GM18909 (cell line): ENCODE data around the gene RUFY3.

ENCODE experiments used
- ATAC-seq: cut with Tn5 transposase; IDR thresholded peaks from one replicate; pipeline ENCODE4 v1.9.1; 2021; ENCODE audit warnings: mild to moderate bottlenecking; ENCODE audit not compliant: unreplicated experiment, poor library complexity

The RUFY3 gene

DNA sequence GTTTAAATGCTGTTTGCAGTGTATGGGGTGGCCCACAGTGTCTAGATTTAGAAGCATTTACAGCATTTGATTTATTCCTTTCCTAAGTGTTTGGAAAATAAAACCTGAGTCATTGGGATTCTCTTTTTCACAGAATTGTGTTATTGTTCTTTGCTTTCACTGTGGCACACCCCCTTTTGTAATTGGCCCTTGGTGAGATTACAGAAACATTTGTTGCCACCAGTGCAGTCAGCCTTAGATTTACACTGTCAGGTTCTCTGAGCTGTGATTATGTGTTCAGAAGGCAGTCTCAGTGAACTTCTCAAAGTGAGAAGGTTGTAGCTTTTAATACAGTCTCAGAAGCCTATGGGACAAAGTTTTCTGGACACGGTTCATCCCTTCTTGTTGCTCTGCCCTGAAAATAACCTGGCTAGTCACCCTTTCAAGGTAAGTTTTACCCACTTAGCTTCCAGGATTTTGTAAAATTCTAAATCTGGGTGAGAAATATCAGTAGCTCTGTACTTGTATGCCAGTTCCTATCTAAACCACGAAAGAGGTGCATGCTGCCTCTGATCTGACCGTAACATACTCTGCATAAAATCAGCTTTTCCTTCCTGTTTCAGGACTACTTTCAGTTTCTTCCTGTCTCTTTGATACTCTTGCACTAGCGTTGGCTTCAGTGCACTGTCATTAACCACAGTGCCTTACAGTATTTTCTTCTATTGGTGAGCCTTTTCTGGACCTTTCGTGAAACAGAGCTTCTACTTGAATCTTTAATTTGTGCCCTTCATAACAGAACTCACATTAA lies 12.6 kb downstream of the RUFY3 start:
- ATAC-seq: peak; percentile 90

GRCh38 chr4:70734971-70735370 lies 13.2 kb downstream of the RUFY3 start:
- peak; percentile 10 for ATAC-seq

DNA sequence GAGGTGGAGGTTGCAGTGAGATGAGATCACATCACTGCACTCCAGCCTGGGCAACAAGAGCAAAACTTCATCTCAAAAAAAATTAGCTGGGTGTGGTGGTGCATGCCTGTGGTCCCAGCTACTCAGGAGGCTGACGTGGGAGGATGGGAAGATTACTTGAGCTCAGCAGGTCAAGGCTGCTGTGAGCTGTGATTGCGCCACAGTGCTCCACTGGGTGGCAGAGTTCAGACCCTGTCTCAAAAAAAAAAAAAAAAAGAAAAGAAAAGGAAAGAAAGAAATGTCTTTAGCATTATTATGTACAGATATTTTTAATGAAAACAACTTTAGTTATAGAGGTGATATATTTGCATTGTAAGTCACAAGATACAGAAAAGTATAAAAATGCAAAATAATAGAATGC lies 14.2 kb downstream of the RUFY3 start:
- peak; percentile 22 for ATAC-seq

- ATAC-seq: no peak
Measured at GRCh38 chr4:70737006-70737405, 15.2 kb downstream of the RUFY3 start.

DNA sequence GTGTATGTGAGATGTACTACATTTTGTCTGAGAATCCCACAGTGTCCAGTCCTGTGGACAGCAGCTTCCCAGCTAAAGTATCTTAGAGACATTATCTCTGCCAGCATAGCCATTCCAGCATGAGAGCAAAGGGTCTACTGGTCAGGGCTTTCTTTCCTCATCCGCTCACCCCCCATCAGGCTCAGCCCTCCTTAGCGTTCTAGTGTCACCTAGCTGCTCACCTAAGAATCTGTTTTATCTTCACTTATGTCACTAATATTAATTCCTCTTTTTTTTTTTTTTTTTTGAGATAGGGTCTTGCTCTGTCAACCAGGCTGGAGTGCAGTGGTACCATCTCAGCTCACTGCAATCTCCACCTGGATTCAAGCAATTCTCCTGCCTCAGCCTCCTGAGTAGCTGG lies 15.6 kb downstream of the RUFY3 start:
- ATAC-seq: no peak

DNA sequence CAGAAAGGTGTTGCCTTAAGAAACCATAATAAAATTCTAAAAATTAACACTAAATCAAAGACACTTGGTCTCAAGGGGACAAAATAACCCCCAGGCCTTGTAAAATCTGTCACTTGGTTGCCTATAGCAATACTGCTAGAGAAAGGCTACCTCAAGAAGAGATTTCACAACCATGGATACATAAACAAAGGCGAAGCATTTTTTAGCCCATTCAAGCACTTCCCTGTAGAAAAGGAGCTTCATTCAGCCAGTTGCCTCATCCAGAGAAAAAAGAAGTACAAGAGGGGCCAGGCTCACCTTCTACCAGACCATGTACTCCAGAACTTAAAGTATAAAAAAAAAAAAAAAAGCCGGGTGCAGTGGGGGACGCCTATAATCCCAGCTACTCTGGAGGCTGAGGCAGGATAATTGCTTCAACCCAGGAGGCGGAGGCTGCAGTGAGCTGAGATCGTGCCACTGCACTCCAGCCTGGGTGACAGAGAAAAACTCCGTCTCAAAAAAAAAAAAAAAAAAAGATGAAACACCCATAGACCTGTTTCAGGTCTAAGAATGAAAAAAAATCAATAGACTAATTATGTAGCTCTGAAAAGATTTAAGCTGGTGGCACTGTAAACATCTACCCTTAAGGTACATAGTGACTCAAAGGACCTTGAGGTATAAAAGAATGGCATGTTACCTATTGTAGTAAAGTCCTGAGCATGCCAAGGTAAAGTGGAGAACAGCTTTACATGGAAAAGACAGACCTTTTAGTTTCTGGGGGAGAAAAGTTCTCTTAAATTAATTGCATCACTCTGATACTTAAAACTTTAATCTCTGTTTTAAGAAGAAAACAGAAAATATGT lies 18.0 kb downstream of the RUFY3 start:
- no peak for ATAC-seq

- ATAC-seq: no peak
Measured at GRCh38 chr4:70741867-70742658, 20.3 kb downstream of the RUFY3 start.

- ATAC-seq: no peak
Measured at GRCh38 chr4:70743731-70744130, 22.0 kb downstream of the RUFY3 start.

- no peak for ATAC-seq
Measured at GRCh38 chr4:70746179-70746839, 24.5 kb downstream of the RUFY3 start.

DNA sequence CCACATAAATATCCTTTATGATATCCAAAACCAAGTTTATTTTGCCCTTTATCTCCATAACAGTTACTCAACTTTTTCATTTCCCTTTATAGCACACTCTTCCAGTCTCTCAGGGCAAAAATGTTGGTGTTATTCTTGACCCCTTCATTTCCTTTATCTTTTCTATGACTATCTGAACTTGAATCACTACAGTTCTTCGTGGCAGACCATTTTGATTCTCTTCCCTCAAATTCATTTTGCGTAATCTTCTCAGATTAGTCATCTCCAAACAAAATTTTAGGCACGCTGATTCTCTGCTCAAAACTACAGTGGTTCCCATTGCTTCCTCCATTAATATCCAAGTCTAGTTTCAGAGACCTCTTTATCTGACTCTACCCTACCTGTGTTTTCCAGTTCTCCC lies 26.1 kb downstream of the RUFY3 start:
- no peak for ATAC-seq

DNA sequence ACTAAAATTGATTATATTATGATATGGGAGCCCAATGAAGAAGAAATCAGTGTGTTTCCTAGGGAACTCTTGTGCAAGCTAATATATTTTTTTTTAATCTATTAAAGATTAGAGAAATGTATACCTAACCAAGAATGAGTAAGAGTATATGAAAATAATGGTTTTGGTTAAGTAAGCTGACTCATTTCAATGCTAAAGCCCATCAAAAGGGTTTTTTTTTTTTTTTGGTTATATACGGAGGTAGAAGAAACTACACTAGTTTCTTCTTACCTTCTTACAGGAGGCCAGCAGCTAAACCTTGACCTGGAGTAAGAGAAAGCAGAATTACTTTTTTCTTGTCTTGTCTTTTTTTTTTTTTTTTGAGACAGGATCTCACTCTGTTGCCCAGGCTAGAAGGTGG lies 27.5 kb downstream of the RUFY3 start:
- ATAC-seq: peak; percentile 86

- no peak for ATAC-seq
Measured at GRCh38 chr4:70752236-70752635, 30.5 kb downstream of the RUFY3 start.

GRCh38 chr4:70753630-70754029 lies 31.9 kb downstream of the RUFY3 start:
- ATAC-seq: no peak

GRCh38 chr4:70754470-70754869 lies 32.7 kb downstream of the RUFY3 start:
- ATAC-seq: peak; percentile 76

DNA sequence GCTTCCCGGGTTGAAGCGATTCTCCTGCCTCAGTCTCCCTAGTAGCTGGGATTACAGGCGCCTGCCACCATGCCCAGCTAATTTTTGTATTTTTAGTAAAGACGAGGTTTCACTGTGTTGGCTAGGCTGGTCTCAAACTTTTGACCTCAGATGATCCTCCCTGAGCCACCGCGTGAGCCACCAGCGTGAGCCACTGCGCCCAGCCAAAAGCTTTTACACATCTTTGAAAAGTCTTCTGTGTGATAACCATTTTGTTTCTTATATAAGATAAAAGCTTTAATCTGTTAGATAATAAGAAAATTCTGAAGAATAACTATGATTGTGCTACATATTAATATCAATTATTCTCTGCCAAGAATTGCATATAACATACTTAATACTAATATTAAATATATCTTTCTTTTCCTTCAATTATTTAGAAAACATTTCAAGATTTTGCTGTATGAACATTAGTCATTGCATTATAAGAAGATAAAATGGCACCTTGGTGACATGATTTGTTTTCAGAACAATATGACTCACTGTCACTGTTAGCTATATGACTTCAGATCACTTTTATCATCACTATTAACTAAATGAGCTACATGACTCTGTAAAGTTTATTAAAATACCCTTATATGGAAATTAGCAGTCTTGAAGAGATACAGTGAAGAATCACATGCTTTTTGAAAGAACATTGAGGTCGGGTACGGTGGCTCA lies 33.4 kb downstream of the RUFY3 start:
- ATAC-seq: peak; percentile 19

DNA sequence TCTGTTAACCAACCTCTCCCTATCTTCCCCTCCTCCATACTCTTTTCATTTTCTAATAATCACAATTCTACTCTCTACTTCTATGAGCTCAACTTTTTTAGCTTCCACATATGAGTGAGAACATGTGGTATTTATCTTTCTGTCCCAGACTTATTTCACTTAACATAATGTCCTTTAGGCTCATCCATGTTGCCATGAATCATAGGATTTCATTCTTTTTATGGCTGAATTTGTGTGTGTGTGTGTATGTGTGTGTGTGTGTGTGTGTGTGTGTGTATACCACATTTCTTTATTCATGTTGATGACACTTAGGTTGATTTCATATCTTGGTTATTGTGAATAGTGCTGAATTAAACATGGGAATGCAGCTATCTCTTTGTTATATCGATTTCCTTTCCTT lies 37.4 kb downstream of the RUFY3 start:
- ATAC-seq: no peak

DNA sequence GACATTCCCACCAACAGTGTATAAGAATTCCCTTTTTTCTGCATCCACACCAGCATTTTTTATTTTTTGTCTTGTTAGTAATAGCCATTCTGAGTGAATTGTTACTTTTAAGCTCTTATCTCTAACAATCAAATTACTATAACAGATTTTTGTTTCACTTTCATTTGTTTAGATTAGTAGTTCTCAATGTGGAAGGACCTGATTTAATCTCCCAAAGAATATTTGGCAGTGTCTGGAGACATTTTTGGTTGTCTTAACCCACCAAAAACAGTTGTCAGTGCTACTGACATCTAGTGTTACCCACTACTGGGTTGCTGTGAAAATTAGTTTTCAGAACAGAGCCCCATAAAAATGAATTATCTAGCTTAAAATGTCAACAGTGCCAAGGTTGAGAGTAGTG lies 37.9 kb downstream of the RUFY3 start:
- ATAC-seq: no peak

DNA sequence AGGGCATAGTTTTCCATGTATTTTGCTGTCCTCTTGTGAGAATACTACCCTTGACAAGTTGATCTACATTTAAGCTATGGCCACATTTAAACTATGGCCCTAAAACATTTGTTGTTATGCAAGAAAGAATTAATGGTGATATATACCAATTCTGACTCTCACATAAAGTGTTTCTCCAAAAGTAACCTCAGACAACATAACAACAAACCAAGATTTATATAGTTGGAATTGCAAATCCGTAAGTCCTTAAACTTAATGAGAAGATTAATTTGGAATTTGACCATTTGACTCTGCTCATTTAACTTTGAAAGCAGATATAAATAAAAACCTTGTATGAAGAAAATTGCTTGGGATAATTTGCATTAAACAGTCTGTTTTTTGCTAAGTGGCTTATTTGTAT lies 38.9 kb downstream of the RUFY3 start:
- no peak for ATAC-seq

GRCh38 chr4:70761276-70761816 lies 39.6 kb downstream of the RUFY3 start:
- ATAC-seq: no peak
